Measurements from ENCODE around the gene SGK1. TPM values are rescaled to one million over a fixed set of nuclear protein-coding genes. Genes with fewer than 3 reads are reported as not detected.

Gene SGK1
- total and polyA plus RNA-seq, 3 donors from 2014 or later = 91.3 to 208 (median 154) TPM

DNA sequence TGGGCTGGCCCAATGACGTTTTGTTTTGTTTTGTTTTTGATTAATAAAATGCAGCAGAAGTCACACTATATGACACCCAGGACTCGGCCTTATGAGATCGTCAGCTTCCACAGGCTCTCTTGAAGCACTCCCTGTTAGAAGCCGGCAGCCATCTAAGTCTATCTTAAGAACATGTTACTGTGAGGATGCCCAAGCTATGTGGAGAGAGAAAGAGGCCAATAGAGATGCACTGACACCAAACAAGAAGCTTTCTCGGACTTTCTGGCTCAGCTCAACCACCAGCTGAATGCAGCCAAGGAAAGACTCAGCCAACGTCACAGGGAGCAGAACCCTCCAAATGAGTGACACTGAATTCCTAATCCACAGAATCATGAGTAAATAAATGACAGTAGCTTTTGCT, 14.0 kb downstream of the SGK1 start:
- DNase-seq = peak; percentile 28
- Histone ChIP-seq H3K4me3 (no peak overlapping the region), H3K9me3 (no peaks in the 10 kb centered on the region), H3K36me3 (ENCODE audit: low read depth, missing control alignments) (no peaks in the 10 kb centered on the region), H3K4me1 (peaks cover 30% of the 10 kb centered on the region), H3K27ac (peak overlapping the region; percentile 72 to 80), H3K27me3 (no peaks in the 10 kb centered on the region)
- 32 to 34% methylated on average over 6 of the region's 6 CpGs for WGBS, 2 donors
- intact Hi-C loops (cut with DNase I; ENCODE audit: low total_unique reads) = no loop called here
- no peak for TF ChIP-seq POLR2A (IDR thresholded peaks at IDR 0.05)
- TF ChIP-seq, protein P1, sequence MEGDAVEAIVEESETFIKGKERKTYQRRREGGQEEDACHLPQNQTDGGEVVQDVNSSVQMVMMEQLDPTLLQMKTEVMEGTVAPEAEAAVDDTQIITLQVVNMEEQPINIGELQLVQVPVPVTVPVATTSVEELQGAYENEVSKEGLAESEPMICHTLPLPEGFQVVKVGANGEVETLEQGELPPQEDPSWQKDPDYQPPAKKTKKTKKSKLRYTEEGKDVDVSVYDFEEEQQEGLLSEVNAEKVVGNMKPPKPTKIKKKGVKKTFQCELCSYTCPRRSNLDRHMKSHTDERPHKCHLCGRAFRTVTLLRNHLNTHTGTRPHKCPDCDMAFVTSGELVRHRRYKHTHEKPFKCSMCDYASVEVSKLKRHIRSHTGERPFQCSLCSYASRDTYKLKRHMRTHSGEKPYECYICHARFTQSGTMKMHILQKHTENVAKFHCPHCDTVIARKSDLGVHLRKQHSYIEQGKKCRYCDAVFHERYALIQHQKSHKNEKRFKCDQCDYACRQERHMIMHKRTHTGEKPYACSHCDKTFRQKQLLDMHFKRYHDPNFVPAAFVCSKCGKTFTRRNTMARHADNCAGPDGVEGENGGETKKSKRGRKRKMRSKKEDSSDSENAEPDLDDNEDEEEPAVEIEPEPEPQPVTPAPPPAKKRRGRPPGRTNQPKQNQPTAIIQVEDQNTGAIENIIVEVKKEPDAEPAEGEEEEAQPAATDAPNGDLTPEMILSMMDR (IDR thresholded peaks at IDR 0.05) = no peak

DNA sequence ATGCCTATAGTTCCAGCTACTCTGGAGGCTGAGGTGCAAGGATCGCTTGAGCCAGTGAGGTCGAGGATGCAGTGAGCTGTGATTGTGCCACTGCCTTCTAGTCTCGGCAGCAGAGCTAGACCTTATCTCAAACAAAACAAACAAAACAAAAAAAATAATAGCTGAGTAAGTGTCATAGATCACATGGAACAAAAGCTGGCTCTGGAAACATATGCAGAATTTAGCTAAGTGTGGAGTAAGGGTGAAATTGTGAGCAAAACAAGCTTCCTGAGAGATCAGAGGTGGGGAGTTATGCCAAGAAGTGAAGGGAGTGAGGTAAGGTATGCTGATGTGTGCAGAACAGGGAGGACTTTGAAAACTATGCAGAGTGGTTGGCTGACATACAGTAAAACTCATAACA, 18.7 kb downstream of the SGK1 start:
- Histone ChIP-seq H3K27me3 (no peaks in the 10 kb centered on the region), H3K9me3 (no peaks in the 10 kb centered on the region), H3K36me3 (ENCODE audit: low read depth, missing control alignments) (no peaks in the 10 kb centered on the region), H3K4me1 (peaks cover 37% of the 10 kb centered on the region), H3K4me3 (no peak overlapping the region), H3K27ac (peak overlapping the region in 1 of 2 donors; percentile 2)
- 37 to 50% methylated on average over 3 of the region's 3 CpGs for WGBS, 2 donors
- peak; percentile 29 for DNase-seq
- no peak for TF ChIP-seq POLR2A (IDR thresholded peaks at IDR 0.05)
- TF ChIP-seq, protein P1 (IDR thresholded peaks at IDR 0.05) = no peak
- intact Hi-C loops (cut with DNase I; ENCODE audit: low total_unique reads) = no loop called here

DNA sequence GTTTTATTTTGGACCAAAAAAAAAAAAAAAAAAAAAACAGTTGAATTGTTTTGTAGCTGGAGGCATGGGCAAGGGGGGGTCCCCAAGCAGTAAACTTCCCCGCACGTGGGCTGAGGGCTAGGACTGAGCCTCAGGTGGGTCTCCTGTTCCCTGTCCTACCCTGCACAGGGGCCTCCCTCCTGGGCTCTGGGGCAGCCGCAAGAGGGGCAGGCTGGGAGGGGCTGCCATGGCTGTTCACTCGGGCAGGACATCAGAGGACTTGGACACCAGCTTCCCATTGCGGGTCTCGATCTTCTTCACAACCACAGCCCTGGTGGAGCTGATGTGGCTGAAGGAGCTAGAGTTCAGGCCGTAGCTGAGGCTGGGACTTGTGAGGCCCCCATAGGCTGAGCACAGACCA, 21.1 kb downstream of the SGK1 start:
- no peak overlapping the region for H3K4me3 ChIP-seq
- no peaks in the 10 kb centered on the region for H3K27me3 ChIP-seq
- 88 to 96% methylated on average over 2 to 7 of the region's 7 CpGs for WGBS, 2 donors
- no peak for DNase-seq
- TF ChIP-seq, protein P1 (IDR thresholded peaks at IDR 0.05) = no peak
- no peak for TF ChIP-seq POLR2A (IDR thresholded peaks at IDR 0.05)
- peak overlapping the region; percentile 75 to 79 for H3K27ac ChIP-seq
- H3K4me1 ChIP-seq = peaks cover 34% of the 10 kb centered on the region
- H3K9me3 ChIP-seq = no peaks in the 10 kb centered on the region
- H3K36me3 ChIP-seq (ENCODE audit: low read depth, missing control alignments) = no peaks in the 10 kb centered on the region
- intact Hi-C loops (cut with DNase I; ENCODE audit: low total_unique reads) = no loop called here

GRCh38 chr6:134295953-134296553, 21.9 kb downstream of the SGK1 start:
- TF ChIP-seq, protein P1 (IDR thresholded peaks at IDR 0.05) = no peak
- TF ChIP-seq POLR2A (IDR thresholded peaks at IDR 0.05) = no peak
- Histone ChIP-seq H3K36me3 (ENCODE audit: low read depth, missing control alignments) (no peaks in the 10 kb centered on the region), H3K27me3 (no peaks in the 10 kb centered on the region), H3K9me3 (no peaks in the 10 kb centered on the region), H3K4me1 (peaks cover 34% of the 10 kb centered on the region), H3K4me3 (no peak overlapping the region), H3K27ac (peak overlapping the region; percentile 75 to 79)
- WGBS, 2 donors = 28 to 40% methylated on average over 6 of the region's 6 CpGs
- DNase-seq = peak; percentile 85
- intact Hi-C loops (cut with DNase I; ENCODE audit: low total_unique reads) = no loop called here

DNA sequence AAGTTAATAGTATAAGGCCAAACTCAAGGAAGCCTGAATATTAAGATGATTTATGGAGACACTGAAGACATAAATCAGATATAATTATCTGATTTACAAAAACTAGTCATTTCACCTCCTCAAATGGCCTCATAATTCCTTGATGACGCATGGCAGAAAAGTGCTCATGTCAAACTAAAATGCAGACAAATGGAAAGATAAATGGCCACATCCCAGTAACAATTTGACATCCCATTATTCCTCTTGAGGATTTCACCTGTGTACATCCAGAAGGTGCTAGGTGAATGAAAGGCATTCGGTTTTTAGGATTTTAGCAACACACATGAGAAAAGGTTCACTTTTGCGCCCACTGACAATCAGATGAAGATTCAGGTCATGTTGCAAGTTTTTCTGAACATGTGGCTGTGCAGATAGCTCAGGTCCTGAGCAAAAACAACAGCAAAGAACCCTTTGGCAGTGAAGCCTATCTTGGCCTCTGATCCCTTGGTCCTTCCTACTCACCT, 24.2 kb downstream of the SGK1 start:
- no peak for TF ChIP-seq POLR2A (IDR thresholded peaks at IDR 0.05)
- TF ChIP-seq, protein P1 (IDR thresholded peaks at IDR 0.05) = no peak
- no peak for DNase-seq
- WGBS, 2 donors = 90 to 91% methylated on average over 3 of the region's 3 CpGs
- no peak overlapping the region for H3K4me3 ChIP-seq
- peak overlapping the region; percentile 75 to 79 for H3K27ac ChIP-seq
- no peaks in the 10 kb centered on the region for H3K27me3 ChIP-seq
- no peaks in the 10 kb centered on the region for H3K36me3 ChIP-seq (ENCODE audit: low read depth, missing control alignments)
- peaks cover 28% of the 10 kb centered on the region for H3K4me1 ChIP-seq
- H3K9me3 ChIP-seq = no peaks in the 10 kb centered on the region
- intact Hi-C loops (cut with DNase I; ENCODE audit: low total_unique reads) = no loop called here

Measured in testis (tissue), 3 donors.